ENCODE data around the gene MBNL2.

DNA sequence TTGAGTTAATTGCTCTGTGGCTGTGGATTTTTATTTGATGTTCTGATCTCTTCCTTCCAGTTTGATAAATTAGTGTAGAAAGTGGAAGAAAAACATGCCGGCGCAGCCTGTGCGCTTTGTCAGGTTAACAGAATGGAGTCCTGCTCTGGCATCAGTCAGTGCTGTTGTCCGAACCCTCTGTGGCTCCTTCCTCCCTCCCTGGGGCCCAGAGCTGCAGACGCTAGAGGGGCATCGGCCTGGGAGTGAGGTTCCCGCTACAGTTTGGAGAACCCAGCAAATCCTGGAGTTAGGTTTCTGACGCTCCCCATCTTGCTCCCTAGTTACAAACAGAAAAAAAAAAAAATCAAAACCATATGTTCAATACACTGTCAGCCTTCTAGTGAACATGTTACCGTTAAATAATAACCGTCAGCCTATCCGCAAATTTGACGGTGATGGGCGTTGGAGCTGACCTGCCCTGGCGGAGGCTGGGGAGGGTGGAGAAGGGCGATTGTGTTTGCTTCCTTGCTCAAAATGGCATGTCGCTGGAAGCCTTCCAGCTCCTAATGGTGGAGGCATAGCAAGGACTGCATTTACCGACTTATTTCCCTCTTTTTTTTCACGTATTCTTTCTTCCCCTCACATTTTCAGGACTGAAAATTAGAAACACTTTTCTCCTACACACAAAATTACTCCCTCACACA is 13.6 kb downstream of the MBNL2 start:
- TF ChIP-seq, protein P1, sequence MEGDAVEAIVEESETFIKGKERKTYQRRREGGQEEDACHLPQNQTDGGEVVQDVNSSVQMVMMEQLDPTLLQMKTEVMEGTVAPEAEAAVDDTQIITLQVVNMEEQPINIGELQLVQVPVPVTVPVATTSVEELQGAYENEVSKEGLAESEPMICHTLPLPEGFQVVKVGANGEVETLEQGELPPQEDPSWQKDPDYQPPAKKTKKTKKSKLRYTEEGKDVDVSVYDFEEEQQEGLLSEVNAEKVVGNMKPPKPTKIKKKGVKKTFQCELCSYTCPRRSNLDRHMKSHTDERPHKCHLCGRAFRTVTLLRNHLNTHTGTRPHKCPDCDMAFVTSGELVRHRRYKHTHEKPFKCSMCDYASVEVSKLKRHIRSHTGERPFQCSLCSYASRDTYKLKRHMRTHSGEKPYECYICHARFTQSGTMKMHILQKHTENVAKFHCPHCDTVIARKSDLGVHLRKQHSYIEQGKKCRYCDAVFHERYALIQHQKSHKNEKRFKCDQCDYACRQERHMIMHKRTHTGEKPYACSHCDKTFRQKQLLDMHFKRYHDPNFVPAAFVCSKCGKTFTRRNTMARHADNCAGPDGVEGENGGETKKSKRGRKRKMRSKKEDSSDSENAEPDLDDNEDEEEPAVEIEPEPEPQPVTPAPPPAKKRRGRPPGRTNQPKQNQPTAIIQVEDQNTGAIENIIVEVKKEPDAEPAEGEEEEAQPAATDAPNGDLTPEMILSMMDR (IDR thresholded peaks at IDR 0.05): no peak
- TF ChIP-seq POLR2A (IDR thresholded peaks at IDR 0.05): no peak
